ENCODE results near the gene UTP18.

Gene UTP18

GRCh38 chr17:51335883-51336822 is 75.8 kb downstream of the UTP18 start:
- no peak for DNase-seq

GRCh38 chr17:51341457-51341856 is 81.1 kb downstream of the UTP18 start:
- no peak for DNase-seq

DNA sequence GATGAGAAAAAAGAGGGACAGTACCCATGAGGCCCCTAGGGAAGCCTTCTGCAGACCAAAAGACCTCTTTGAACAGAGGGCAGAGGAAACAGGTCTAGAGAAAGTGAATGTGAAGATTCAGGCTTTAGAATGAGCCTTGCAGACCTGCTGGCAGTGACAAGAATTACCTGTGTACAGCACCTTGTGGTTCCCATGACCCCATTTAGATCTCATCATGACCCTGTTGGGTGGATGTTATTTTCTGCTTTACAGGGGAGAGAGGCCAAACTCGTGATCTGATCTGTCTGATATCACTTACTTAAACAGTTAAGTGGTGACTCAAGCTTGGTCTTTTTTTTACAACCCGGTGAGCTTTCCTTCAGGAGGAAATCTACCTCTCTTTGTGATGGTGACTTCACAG is 81.9 kb downstream of the UTP18 start:
- DNase-seq: no peak

- no peak for DNase-seq
These were observed 84.2 kb downstream of the UTP18 start for GRCh38 chr17:51344532-51344931.

DNA sequence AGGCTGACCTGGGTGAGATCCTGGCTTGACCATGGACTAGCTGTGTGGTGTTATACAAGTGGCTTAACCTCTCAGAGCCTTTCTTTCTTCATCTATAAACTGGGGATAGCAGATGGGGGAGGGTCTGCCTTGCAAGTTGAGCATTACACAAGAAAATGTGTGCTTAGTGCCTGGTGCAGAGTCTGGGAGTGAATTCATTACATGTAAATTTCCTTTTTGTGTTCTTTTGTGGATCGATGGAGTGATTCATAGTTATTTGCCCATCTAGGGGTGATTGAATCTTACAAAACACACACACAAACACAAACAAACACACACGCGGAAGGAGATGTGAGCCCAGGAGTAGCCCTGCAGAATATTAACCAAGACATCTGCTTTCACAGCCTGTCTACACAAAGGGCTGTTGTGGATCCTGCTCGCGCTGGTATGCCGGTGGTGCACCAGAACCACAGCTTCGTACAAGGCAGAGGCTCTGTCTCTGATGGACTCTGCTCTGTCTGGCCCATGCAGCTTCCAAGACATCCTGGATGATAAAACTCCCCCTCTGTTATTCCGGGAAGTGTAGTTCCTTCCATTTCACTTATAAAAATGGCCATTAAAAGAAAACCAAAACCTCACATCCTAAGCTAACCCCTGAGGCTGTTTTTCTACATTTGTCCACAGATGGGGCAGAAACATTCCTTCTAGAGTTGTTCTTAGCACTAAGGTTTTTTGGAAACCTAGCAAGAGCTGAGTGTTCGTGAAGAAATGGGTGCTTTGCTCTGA is 86.1 kb downstream of the UTP18 start:
- DNase-seq: no peak
